ENCODE measurements around the gene DFFA. TPM values are rescaled to one million over a fixed set of nuclear protein-coding genes. Genes with fewer than 3 reads are reported as not detected.

The DFFA gene
- total and polyA plus RNA-seq, 9 of the 15 experiments (the other 6 are each of a cell fraction or from before 2014, with no cell fraction given) = 39.6 to 74.8 (median 59.2) TPM

DNA sequence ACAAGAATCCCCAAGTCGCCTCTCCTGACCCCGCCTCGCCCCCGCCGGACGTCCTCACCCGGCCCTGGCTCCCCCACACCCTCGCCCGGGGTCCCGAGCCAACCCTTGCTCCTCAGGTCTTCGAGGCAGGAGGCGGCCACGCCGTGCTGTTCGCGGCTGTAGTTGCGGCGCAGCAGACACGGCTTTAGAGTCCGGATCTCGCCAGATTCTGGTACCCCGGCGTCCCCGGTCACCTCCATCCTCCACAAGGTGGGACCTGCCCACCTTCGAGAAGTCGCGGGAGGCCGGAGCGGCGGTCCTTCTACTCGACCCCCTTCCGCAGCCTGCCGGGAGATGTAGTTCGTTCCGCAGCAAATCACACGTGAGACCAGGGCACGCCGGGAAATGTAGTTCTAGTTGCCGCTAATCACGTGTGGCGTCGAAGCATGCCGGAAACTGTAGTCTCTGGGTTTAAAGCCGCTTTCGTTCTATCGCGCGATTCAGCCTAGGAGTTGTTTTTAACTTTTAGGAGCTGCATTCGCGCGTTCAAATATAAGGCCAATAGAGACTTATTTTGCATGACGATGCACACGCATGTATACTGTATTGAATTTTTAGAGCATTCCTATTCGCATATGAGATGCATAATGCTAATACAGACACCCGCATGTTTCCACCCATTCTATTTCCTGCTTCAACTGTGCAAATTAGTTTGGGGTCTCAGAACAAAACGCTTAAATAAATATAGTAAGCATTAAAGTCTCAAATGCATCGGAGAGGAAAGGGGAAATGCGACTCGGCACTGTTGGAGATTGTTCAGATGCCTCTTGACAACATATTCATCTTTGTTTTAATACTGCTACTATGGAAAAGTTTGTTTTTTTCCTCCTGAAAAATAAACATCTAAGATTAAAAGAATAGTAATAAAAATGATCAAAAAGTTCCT, at the start of gene DFFA (continued):
- TF ChIP-seq, protein P1, sequence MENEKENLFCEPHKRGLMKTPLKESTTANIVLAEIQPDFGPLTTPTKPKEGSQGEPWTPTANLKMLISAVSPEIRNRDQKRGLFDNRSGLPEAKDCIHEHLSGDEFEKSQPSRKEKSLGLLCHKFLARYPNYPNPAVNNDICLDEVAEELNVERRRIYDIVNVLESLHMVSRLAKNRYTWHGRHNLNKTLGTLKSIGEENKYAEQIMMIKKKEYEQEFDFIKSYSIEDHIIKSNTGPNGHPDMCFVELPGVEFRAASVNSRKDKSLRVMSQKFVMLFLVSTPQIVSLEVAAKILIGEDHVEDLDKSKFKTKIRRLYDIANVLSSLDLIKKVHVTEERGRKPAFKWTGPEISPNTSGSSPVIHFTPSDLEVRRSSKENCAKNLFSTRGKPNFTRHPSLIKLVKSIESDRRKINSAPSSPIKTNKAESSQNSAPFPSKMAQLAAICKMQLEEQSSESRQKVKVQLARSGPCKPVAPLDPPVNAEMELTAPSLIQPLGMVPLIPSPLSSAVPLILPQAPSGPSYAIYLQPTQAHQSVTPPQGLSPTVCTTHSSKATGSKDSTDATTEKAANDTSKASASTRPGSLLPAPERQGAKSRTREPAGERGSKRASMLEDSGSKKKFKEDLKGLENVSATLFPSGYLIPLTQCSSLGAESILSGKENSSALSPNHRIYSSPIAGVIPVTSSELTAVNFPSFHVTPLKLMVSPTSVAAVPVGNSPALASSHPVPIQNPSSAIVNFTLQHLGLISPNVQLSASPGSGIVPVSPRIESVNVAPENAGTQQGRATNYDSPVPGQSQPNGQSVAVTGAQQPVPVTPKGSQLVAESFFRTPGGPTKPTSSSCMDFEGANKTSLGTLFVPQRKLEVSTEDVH (IDR thresholded peaks at IDR 0.05; ENCODE audit: low read depth, partially characterized antibody) = peak; percentile 23
- TF ChIP-seq PTRF (tag; IDR thresholded peaks at IDR 0.05) = peak; percentile 56; the same call in 1 of the 2 replicates
- TF ChIP-seq ILF3 (IDR thresholded peaks at IDR 0.05; ENCODE audit: borderline replicate concordance) = 0 out of 2 replicates have a peak, but pooled peaks have one; percentile 55
- no peak; the same call in 1 of the 2 replicates for TF ChIP-seq STAT5A (IDR thresholded peaks at IDR 0.05; ENCODE audit: borderline replicate concordance, low read length)
- TF ChIP-seq, protein P2, sequence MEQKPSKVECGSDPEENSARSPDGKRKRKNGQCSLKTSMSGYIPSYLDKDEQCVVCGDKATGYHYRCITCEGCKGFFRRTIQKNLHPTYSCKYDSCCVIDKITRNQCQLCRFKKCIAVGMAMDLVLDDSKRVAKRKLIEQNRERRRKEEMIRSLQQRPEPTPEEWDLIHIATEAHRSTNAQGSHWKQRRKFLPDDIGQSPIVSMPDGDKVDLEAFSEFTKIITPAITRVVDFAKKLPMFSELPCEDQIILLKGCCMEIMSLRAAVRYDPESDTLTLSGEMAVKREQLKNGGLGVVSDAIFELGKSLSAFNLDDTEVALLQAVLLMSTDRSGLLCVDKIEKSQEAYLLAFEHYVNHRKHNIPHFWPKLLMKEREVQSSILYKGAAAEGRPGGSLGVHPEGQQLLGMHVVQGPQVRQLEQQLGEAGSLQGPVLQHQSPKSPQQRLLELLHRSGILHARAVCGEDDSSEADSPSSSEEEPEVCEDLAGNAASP (IDR thresholded peaks at IDR 0.05) = no peak
- TF ChIP-seq CBFB (CRISPR knock-in tag; IDR thresholded peaks at IDR 0.05) = no peak
- TF ChIP-seq GABPA (tag; conservative IDR thresholded peaks at IDR 0.05; ENCODE audit: low read depth) = peak; percentile 83
- peak; percentile 52 for TF ChIP-seq HNRNPLL (IDR thresholded peaks at IDR 0.05; ENCODE audit: low read depth, low read length, poor library complexity, severe bottlenecking)
- TF ChIP-seq ZNF507 (tag; conservative IDR thresholded peaks at IDR 0.05) = no peak
- TF ChIP-seq, protein P3, sequence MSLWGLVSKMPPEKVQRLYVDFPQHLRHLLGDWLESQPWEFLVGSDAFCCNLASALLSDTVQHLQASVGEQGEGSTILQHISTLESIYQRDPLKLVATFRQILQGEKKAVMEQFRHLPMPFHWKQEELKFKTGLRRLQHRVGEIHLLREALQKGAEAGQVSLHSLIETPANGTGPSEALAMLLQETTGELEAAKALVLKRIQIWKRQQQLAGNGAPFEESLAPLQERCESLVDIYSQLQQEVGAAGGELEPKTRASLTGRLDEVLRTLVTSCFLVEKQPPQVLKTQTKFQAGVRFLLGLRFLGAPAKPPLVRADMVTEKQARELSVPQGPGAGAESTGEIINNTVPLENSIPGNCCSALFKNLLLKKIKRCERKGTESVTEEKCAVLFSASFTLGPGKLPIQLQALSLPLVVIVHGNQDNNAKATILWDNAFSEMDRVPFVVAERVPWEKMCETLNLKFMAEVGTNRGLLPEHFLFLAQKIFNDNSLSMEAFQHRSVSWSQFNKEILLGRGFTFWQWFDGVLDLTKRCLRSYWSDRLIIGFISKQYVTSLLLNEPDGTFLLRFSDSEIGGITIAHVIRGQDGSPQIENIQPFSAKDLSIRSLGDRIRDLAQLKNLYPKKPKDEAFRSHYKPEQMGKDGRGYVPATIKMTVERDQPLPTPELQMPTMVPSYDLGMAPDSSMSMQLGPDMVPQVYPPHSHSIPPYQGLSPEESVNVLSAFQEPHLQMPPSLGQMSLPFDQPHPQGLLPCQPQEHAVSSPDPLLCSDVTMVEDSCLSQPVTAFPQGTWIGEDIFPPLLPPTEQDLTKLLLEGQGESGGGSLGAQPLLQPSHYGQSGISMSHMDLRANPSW (CRISPR knock-in tag; IDR thresholded peaks at IDR 0.05) = peak; percentile 59; the same call in 1 of the 2 replicates
- TF ChIP-seq NFIC (IDR thresholded peaks at IDR 0.05) = peak; percentile 51
- TF ChIP-seq PML (IDR thresholded peaks at IDR 0.05; ENCODE audit: low read length) = peak; percentile 65; the same call in 1 of the 2 replicates
- peak; percentile 42; the same call in 1 of the 2 replicates for TF ChIP-seq RFX5 (IDR thresholded peaks at IDR 0.05; ENCODE audit: low read depth, low read length)
- 0 out of 2 replicates have a peak, but pooled peaks have one; percentile 58 for TF ChIP-seq ZNF41 (CRISPR knock-in tag; conservative IDR thresholded peaks at IDR 0.05)
- TF ChIP-seq ELF2 (CRISPR knock-in tag; IDR thresholded peaks at IDR 0.05) = peak; percentile 51
- TF ChIP-seq, protein P4, sequence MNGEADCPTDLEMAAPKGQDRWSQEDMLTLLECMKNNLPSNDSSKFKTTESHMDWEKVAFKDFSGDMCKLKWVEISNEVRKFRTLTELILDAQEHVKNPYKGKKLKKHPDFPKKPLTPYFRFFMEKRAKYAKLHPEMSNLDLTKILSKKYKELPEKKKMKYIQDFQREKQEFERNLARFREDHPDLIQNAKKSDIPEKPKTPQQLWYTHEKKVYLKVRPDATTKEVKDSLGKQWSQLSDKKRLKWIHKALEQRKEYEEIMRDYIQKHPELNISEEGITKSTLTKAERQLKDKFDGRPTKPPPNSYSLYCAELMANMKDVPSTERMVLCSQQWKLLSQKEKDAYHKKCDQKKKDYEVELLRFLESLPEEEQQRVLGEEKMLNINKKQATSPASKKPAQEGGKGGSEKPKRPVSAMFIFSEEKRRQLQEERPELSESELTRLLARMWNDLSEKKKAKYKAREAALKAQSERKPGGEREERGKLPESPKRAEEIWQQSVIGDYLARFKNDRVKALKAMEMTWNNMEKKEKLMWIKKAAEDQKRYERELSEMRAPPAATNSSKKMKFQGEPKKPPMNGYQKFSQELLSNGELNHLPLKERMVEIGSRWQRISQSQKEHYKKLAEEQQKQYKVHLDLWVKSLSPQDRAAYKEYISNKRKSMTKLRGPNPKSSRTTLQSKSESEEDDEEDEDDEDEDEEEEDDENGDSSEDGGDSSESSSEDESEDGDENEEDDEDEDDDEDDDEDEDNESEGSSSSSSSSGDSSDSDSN (IDR thresholded peaks at IDR 0.05; ENCODE audit: borderline replicate concordance in 1 of 2, low read depth in 2 of 2, low read length in 2 of 2) = peak in 1 of 2 experiments; percentile 44; a peak in 1 of 4 replicates
- TF ChIP-seq PRMT5 (CRISPR knock-in tag; IDR thresholded peaks at IDR 0.05) = no peak
- TF ChIP-seq CTBP1 (IDR thresholded peaks at IDR 0.05; ENCODE audit: borderline replicate concordance) = peak; percentile 78; the same call in 1 of the 2 replicates

Data from K562 (cell line).